ENCODE results near the gene UGP2. TPM values are rescaled to one million over a fixed set of nuclear protein-coding genes. Genes with fewer than 3 reads are reported as not detected.

UGP2 gene
- total RNA-seq, 1 donor from 2014 or later: 76.6 TPM

GRCh38 chr2:63840081-63840784, 1.5 kb upstream of the UGP2 start:
- H3K36me3 Mint-ChIP-seq (ENCODE audit: insufficient read depth): no peaks in the 10 kb centered on the region
- H3K4me1 Mint-ChIP-seq (ENCODE audit: low read depth): peaks cover 22% of the 10 kb centered on the region
- DNase-seq (ENCODE audit: low spot score, unreplicated experiment): no peak
- H3K4me3 Mint-ChIP-seq (ENCODE audit: low read depth): peak overlapping the region; percentile 99
- peak overlapping the region; percentile 98 for H3K27ac Mint-ChIP-seq
- no peaks in the 10 kb centered on the region for H3K9me3 Mint-ChIP-seq (ENCODE audit: low read depth)
- no peaks in the 10 kb centered on the region for H3K27me3 Mint-ChIP-seq
- TF ChIP-seq CTCF (IDR thresholded peaks at IDR 0.05; ENCODE audit: unreplicated experiment): no peak

GRCh38 chr2:63840785-63841253, 877 bp upstream of the UGP2 start:
- Mint-ChIP-seq H3K27me3 (no peaks in the 10 kb centered on the region), H3K27ac (peak overlapping the region; percentile 98), H3K4me3 (ENCODE audit: low read depth) (peak overlapping the region; percentile 99), H3K4me1 (ENCODE audit: low read depth) (peaks cover 26% of the 10 kb centered on the region), H3K9me3 (ENCODE audit: low read depth) (no peaks in the 10 kb centered on the region), H3K36me3 (ENCODE audit: insufficient read depth) (no peaks in the 10 kb centered on the region)
- DNase-seq (ENCODE audit: low spot score, unreplicated experiment): peak; percentile 98
- no peak for TF ChIP-seq CTCF (IDR thresholded peaks at IDR 0.05; ENCODE audit: unreplicated experiment)

- Mint-ChIP-seq H3K9me3 (ENCODE audit: low read depth) (peaks cover 3% of the 10 kb centered on the region), H3K4me1 (ENCODE audit: low read depth) (peaks cover 34% of the 10 kb centered on the region), H3K27me3 (no peaks in the 10 kb centered on the region), H3K36me3 (ENCODE audit: insufficient read depth) (no peaks in the 10 kb centered on the region), H3K27ac (peak overlapping the region; percentile 98), H3K4me3 (ENCODE audit: low read depth) (peak overlapping the region; percentile 99)
- no peak for DNase-seq (ENCODE audit: low spot score, unreplicated experiment)
- no peak for TF ChIP-seq CTCF (IDR thresholded peaks at IDR 0.05; ENCODE audit: unreplicated experiment)
These were observed 709 bp downstream of the UGP2 start for GRCh38 chr2:63842149-63843061.

- Mint-ChIP-seq H3K27me3 (no peaks in the 10 kb centered on the region), H3K9me3 (ENCODE audit: low read depth) (peaks cover 5% of the 10 kb centered on the region), H3K36me3 (ENCODE audit: insufficient read depth) (no peaks in the 10 kb centered on the region), H3K4me1 (ENCODE audit: low read depth) (peaks cover 37% of the 10 kb centered on the region), H3K27ac (peak overlapping the region; percentile 98), H3K4me3 (ENCODE audit: low read depth) (peak overlapping the region; percentile 99)
- no peak for TF ChIP-seq CTCF (IDR thresholded peaks at IDR 0.05; ENCODE audit: unreplicated experiment)
- DNase-seq (ENCODE audit: low spot score, unreplicated experiment): no peak
These were observed 1.4 kb downstream of the UGP2 start for GRCh38 chr2:63843093-63843492.

- Mint-ChIP-seq H3K27ac (no peak overlapping the region), H3K36me3 (ENCODE audit: insufficient read depth) (no peaks in the 10 kb centered on the region)
- TF ChIP-seq CTCF (IDR thresholded peaks at IDR 0.05; ENCODE audit: unreplicated experiment): no peak
These were observed 2.1 kb downstream of the UGP2 start for GRCh38 chr2:63843791-63844190.

More at GRCh38 chr2:63843791-63844190, 2.1 kb downstream of the UGP2 start:
- no peaks in the 10 kb centered on the region for H3K27me3 Mint-ChIP-seq
- H3K9me3 Mint-ChIP-seq (ENCODE audit: low read depth): peaks cover 5% of the 10 kb centered on the region
- peaks cover 42% of the 10 kb centered on the region for H3K4me1 Mint-ChIP-seq (ENCODE audit: low read depth)
- peak overlapping the region; percentile 67 for H3K4me3 Mint-ChIP-seq (ENCODE audit: low read depth)
- DNase-seq (ENCODE audit: low spot score, unreplicated experiment): no peak
